Skin epidermis (tissue), 12 donors: Measurements from ENCODE around the gene SNX25.
"Not testable (repeated sequence)": the region's sequence is repeated elsewhere in the genome, so short reads cannot be mapped to it uniquely, and the experiment has no call there.

Experiments
- H3K27ac ChIP-seq, 21 experiments: fragments of 200-600 bp; sonication (generic) in 11 of 21; one replicate each; pipeline ENCODE4 v1.5.0; 2020; ENCODE audit warnings: mild to moderate bottlenecking in 3 of 21, inconsistent platforms in 2 of 21, moderate library complexity in 2 of 21
- H3K4me3 ChIP-seq, 7 experiments: fragments of 200-600 bp; sonication (generic) in 2 of 7; one replicate each; pipeline ENCODE4 v1.5.0; 2020; ENCODE audit warnings: inconsistent platforms in 2 of 7, mild to moderate bottlenecking in 2 of 7, moderate library complexity in 1 of 7

The SNX25 gene

DNA sequence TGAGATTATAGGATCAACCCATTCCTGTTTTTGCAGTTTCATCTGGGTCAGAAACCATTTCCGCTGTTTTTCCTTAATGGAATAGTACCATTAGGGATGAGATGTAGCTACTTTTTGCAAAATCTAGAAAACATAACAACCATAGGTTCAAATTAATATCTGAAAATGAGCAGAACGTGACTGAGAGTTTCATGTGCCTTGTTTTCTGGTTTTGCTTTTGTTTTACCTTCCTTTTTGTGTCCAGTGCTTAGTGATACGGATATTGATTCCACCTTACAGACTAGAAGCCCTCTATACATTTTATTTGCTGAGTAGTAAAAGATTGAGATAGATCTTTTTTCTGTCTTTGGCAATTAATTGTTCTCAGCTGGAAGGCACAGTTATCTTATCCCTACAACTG, 46.5 kb downstream of the SNX25 start:
- H3K4me3 ChIP-seq = no peak overlapping the region
- H3K27ac ChIP-seq = peak overlapping the region in 2 of 21 experiments; percentile 18 to 59

DNA sequence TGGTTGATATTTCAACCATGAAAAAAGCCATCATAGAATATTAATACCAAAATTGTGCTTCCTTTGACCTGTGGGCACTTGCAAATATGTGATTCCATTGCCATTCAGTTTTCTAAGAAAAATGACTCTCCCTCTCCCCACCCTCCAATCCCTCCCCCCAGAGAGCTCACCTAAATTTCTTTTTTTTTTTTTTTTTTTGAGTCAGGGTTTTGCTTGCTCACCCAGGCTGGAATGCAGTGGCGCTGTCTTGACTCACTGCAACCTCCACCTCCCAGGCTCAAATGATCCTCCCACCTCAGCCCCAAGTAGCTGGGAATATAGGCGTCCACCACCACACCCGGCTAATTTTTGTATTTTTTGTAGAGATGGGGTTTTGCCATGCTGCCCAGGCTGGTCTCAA, 47.0 kb downstream of the SNX25 start:
- H3K27ac ChIP-seq = peak overlapping the region in 2 of 21 experiments; percentile 18 to 59

DNA sequence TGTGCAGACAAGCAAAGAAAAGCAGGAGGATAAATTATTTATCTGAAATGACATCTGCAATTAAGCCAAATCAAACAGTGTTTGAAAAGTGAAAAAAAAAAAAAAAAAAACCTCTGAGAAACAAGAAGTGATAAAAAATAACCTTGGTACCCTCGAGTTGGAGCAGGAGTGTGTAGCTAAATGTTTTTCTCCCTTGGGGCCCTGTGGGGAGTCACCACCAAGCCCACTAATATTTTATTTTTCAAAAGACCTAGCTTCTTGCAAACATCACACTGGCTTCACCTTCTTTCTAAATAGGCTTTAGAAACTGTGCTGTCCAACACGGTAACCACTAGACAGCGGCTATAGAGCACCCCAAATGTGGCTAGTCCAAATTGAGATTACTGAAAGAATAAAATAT, 47.7 kb downstream of the SNX25 start:
- Histone ChIP-seq H3K4me3 (no peak overlapping the region), H3K27ac (no peak overlapping the region)

More for the DNA sequence above, 47.0 kb downstream of the SNX25 start:
- no peak overlapping the region for H3K4me3 ChIP-seq

DNA sequence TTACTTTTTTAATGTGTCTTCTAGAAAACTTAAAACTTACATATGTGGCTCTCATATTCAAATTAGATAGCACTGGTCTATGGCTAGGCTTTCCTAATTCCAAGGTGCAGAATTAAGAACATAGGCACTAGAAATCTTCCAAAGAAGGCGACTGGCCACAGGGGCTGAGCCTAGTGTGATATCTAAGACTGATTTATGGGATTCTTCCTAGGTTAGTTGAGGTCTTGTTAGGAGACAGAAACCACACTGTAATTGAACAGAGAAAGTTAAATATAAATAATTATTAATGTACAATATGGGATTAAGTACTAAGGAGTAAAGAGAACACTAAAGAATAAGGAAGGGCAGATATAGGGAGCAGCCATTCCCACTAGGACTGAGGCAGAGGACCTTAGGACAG, 48.3 kb downstream of the SNX25 start:
- Histone ChIP-seq H3K27ac (peak overlapping the region in 1 of 21 experiments; percentile 47), H3K4me3 (no peak overlapping the region)

DNA sequence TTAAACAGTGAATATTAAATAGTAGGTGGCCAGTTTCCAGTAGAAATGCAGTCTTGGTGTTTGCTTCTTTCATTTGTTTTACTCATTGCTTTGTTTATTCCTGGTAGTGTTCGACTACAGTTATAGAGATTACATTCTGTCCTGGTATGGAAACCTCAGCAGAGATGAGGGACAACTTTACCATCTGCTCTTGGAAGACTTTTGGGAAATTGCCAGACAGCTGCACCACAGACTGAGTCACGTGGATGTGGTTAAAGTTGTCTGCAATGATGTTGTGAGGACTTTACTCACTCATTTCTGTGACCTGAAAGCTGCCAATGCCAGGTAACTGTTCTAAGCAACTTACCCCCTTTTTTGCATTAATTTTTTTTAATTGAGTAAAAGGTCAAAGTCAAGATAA, 49.3 kb downstream of the SNX25 start:
- H3K27ac ChIP-seq, H3K4me3 ChIP-seq: not testable (repeated sequence)

DNA sequence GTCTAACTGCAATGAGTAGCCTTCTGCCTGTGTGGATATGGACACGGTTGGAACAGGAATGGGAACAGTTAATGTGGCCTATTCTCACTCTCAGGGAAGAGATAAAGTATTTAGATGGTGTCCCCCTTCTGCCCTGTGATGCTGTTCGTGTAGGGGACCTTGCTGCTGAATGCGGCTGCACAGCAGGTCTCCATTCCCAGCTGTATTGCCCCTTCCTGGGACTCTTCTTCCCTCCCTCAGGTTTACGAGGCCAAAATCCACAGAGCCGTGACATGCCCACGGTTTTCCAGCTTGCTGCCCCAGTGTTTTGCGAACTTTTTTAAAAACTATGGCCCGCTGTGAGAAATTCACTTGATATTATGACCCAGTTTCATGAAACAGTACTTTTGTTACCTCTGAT, 50.3 kb downstream of the SNX25 start:
- Histone ChIP-seq H3K27ac (no peak overlapping the region), H3K4me3 (no peak overlapping the region)

DNA sequence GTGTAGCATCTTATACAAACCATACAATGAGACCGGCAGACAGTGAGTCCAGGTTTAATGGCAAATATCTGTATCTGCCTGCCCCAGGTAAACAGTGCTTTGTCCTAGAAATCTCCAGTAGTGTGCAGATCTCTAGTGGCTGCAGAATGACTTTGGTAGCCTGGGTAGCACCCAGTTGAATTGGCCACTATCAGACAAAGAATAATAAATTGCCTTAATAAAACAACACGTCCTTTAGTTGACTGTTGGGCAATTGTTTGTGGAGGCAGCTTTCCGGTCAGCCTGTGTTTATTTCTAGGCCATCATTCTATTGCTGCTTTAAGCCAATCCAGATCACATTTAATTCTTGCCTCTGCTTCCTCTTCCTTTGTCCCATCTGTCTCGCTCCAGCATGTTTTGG, 52.5 kb downstream of the SNX25 start:
- H3K27ac ChIP-seq = no peak overlapping the region

DNA sequence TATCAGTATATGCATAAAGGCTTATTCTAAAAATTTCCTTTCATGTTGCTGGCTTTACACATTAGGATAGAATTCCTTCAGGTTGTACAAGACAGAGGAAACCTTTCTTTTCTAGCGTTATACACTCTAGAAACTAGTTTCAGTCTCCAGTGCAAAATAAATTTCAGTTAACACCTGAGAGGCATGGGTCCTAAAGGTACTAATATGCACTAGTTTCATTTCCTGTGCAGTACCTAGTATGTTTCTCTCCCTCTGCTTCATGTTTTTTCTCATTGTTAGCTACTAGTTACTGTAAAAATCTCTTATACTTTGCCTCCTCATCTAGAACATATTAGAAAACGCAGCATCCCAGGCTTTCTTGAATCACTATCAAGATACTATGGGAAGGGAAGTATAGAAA, 54.0 kb downstream of the SNX25 start:
- Histone ChIP-seq H3K27ac (no peak overlapping the region), H3K4me3 (no peak overlapping the region)

More for the DNA sequence above, 52.5 kb downstream of the SNX25 start:
- H3K4me3 ChIP-seq = no peak overlapping the region

DNA sequence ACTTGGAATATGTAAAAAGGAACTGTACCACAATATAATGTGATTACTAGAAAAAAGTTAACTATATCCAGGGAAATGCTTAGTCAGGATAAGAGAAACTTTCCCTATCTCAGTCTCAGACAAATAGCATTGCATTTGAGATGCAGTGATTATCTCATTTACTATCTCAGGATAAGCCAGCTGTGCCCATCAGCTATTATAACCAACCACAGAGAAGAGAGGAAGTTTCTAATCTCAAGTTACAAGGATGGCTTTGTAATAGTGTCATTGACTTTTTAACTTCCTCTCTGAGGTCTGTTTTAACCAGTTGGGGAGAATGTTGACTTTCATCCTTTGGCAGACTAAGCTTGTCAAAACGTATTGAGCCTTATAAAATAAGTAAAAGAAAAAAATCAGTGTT, 56.5 kb downstream of the SNX25 start:
- no peak overlapping the region for H3K27ac ChIP-seq

DNA sequence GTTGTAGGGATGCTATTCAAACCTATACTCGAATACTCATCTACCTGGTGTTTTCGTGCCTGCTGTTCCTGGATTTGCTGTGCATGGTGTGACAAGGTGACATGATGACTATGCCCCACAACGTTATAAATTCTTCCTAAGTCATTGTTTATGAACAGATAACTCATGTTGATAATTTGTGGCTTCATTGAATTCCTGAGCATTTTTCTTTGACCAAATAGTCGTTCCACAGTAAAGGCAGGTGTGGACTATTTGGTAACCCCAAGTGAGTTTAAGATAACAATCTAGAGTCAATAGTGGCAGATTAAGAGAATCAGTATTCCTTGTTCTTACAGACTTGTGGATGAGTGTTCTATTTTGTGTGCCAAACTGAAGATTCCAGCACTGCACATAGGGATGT, 59.9 kb downstream of the SNX25 start:
- Histone ChIP-seq H3K4me3 (no peak overlapping the region), H3K27ac (no peak overlapping the region)

More for the DNA sequence above, 56.5 kb downstream of the SNX25 start:
- H3K4me3 ChIP-seq = no peak overlapping the region

DNA sequence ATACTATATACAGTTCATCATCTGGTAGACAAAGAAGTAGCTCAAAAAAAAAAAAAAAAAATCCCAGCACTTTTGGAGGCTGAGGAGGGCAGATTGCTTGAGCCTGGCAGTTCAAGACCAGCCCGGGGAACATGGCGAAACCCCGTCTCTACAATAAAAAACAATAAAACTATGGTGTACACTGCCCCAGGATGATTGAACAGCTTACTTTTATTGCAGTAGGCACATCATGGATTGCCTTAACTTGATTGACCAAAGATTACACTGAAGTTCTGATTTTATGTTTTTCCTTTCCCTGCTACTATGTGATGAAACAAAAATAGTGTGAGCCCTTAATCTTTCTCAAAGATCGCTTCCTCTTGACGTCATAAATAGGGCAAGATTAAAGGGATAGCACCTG, 60.6 kb downstream of the SNX25 start:
- no peak overlapping the region for H3K27ac ChIP-seq
- no peak overlapping the region for H3K4me3 ChIP-seq

DNA sequence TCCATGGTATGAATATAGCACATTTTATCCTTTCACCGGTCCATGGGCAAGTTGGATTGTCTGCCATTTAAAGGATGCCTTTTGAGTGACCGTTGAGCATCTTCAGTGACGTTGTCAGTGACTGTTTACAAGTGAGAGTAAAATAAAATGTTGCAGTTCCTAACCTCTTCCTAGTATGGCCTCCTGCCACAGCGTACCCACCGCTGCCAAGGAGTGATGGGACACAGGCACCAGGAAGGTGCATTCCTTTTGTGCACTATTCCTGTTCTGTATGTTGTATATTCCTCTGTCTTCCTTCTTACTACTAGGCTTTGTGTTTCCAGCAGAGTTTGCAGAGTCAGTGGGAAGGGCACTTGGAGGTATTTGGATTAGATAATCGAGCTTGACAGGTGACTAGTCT, 61.5 kb downstream of the SNX25 start:
- H3K4me3 ChIP-seq = no peak overlapping the region

DNA sequence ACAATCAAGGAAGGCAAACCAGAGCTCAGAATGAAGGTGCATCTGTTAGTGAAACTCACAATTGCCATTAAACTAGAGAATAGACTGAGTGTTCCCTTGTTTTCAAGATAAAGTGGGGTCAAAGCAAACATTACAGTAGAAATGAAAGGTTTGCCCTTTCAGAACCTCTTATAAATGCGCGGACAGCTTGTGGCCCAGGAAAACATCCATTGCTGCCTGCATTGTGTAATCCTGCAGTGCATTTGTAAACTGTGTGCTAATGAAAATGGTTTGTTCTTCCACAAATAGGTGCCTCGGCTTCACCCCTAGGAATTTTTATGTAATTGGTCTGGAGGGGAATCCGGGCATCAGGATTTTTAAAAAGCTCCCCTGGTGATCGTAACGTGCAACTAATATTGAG, 62.8 kb downstream of the SNX25 start:
- no peak overlapping the region for H3K27ac ChIP-seq

More for the DNA sequence above, 61.5 kb downstream of the SNX25 start:
- H3K27ac ChIP-seq = no peak overlapping the region

DNA sequence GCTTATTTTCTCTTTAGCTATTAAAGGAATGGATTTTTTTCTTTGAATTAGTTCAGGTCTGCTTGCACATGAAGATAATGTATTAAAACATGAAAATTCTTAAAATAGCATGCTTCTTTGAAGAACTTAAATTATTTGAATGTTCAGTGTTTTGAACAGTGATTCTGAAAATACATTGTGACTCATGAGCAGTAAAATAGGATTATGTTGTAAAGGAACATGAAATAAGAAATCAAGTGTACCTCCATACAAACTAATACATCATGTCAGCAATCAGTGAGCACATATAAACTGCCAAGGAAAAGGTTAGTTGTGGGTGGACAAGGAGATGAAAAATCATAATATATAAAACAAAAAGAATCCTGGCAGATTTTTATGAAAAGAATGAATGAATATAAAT, 66.1 kb downstream of the SNX25 start:
- H3K27ac ChIP-seq = no peak overlapping the region

More for the DNA sequence above, 62.8 kb downstream of the SNX25 start:
- no peak overlapping the region for H3K4me3 ChIP-seq

DNA sequence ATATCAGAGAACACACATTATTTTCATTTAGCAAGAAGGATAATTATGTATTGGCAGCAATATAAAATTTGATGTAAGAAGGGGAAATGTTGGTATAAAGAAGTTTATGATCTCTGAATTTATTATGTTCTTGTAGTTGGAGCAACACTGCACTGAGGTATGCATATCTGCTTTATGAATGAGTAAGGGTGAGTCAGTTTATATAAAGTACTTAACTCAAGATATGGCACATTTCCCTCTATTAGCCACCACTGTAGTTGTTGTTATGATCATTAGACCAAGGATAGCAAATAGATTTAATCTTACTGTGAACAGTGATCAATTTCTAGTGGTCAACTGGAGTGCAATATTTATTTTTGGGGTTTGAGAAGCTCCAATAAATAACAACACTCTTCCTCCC, 66.6 kb downstream of the SNX25 start:
- no peak overlapping the region for H3K27ac ChIP-seq
- no peak overlapping the region for H3K4me3 ChIP-seq

More for the DNA sequence above, 66.1 kb downstream of the SNX25 start:
- no peak overlapping the region for H3K4me3 ChIP-seq

DNA sequence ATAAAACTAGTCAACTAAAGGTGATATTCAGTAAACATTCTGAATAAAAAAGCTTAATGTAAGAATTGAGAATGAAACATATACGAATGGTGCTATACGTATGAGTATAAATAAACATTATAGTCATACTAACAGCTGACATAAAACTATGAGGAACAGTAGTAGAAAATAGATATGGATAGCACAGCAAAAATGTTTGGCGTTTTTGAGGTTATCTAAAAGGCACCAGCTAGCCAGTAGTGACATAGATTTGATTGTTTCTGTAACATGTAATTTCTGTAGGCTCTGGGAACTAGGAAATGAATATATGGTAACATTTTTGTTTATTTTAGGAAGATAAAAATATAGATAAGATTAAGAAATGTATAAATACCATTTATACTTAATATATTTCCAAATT, 69.3 kb downstream of the SNX25 start:
- H3K4me3 ChIP-seq = no peak overlapping the region
- H3K27ac ChIP-seq = no peak overlapping the region

DNA sequence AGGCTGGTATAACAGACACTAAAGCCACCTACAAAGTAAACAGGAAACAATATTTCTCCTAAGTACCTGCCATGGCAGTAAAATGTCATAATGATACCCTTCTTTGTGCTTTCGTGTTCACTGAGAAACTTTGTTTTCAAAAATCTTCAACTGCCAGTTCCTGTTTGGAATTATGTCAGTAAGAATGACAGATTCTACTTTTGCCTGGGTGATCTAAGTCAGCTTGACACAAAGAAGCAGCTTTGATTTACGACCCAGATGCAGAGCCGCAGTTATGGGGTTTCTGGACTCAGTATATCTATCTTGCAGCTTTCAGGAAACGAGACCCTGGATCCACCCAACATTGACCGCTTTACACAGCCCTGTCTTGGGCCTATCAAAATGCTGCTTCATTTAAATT, 71.2 kb downstream of the SNX25 start:
- no peak overlapping the region for H3K27ac ChIP-seq
- H3K4me3 ChIP-seq = no peak overlapping the region

DNA sequence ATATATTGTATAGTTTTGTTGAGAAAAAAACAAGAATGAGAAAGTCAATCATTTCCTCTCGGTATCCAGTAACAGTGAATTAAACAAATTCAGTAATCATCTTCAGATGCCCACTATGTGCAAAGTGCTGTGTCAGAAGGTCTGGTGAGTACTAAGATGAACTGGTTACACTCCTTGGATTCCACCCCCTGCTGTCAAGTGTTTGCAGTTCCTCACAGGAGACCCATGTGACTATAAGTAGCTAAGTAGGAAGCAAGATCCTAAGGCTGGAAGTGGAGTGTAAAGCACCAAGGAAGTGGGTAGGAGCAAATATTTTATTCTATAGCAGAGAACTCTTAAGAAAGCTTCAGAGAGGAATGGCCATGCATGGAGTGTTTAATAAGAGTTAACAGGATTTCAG, 73.6 kb downstream of the SNX25 start:
- Histone ChIP-seq H3K27ac (no peak overlapping the region), H3K4me3 (no peak overlapping the region)

DNA sequence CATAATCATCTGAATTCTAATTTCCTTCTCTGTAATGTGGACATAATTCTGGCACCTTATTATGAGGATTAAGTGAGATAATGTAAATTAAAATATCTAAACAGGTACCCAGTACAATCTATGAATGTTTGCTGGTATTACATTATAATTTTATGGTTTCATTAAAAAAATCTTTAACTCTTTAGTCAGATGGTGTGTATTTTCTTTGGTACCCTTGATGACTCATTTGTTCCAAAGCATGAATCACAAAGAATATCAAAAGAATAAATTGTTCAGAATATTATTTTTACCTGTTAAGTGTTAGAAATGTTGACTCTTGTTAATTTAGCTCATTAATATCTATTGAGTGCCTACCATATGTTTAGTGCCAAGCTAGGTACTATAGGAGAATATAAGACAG, 74.3 kb downstream of the SNX25 start:
- Histone ChIP-seq H3K27ac (no peak overlapping the region), H3K4me3 (no peak overlapping the region)

DNA sequence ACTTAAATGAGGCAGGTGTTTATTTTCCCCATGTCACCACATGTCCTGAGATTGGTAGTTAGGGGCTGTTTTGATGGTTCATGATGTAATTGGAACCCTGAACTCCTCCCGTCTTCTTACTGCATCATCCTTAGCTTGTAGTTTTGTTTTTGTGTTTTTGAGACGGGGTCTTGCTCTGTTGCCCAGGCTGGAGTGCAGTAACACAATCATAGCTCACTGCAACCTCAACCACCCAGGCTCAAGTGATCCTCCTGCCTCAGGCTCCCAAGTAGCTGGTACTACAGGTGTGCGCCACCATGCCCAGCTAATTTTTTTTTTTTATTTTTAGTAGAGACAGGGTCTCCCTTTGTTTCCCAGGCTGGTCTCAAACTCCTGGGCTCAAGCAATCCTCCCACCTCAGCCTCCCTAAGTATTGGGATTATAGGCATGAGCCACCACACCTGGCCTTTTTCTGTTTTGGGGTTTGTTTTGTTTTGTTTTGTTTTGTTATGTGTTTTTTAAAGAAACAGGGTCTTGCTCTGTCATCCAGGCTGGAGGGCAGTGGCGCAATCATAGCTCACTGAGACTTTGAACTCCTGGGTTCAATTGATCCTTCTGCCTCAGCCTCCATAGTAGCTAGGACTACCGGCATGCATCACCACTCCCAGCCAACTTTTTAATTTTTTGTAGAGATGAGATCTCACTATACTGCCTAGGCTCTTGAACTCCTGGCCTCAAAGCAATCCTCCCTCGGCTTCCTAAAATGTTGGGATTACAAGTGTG, 76.4 kb downstream of the SNX25 start:
- Histone ChIP-seq H3K27ac (no peak overlapping the region), H3K4me3 (no peak overlapping the region)

DNA sequence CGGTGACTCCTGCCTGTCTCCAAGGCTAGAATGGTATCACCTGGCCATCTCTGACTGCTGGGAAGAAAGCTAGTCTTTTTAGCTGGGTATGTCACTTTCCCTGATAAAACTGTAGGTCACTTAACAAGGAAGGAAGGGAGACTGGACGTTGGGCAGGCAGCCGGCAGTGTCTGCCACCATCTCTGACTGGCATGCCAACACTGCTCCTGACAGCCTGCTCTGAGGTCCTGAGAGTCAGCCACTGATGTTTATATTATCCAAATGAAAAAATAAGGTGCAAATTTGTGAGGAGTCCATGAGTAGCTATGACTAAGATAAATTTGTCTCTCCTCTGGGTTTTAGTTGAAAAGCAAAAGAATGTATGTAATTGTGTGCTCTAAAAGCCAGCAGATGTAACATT, 77.2 kb downstream of the SNX25 start:
- Histone ChIP-seq H3K27ac (no peak overlapping the region), H3K4me3 (no peak overlapping the region)

DNA sequence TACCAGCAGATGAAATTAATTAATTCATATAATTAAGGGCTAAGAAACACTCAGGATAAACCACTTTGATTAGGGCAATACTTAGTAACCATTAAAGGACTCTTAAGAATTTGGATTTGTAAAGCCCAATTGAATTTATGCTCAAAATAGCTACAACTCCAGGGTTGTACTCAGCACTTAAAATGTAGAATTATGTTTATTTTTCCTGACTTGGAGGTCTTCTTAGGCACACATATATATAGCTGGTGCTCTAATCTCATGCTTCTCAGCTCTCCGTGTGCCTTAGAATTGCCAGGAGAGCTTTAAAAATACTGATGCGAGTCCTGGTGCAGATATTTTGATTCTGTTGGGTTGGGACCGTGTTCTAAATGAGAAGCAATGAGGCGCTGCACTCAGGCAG, 77.6 kb downstream of the SNX25 start:
- no peak overlapping the region for H3K4me3 ChIP-seq
- no peak overlapping the region for H3K27ac ChIP-seq
